ENCODE data around the gene MATK. TPM values are rescaled to one million over a fixed set of nuclear protein-coding genes. Genes with fewer than 3 reads are reported as not detected.

Gene MATK
- total and polyA plus RNA-seq, 2 experiments from 2014 or later: not detected

- Histone ChIP-seq H3K9me2 (ENCODE audit: insufficient read depth) (no peaks in the 10 kb centered on the region), H3K27me3 (replicated peaks; ENCODE audit: insufficient read depth) (peaks cover 12% of the 10 kb centered on the region), H3K4me1 (ENCODE audit: insufficient read depth) (no peaks in the 10 kb centered on the region), H3K4me3 (no peak overlapping the region), H3F3A (ENCODE audit: insufficient read depth) (no peaks in the 10 kb centered on the region), H3K79me2 (ENCODE audit: insufficient read depth) (no peaks in the 10 kb centered on the region), H3K36me3 (ENCODE audit: low read depth) (no peaks in the 10 kb centered on the region), H3K9me3 (ENCODE audit: low read depth) (no peaks in the 10 kb centered on the region), H4K20me1 (ENCODE audit: insufficient read depth) (no peaks in the 10 kb centered on the region), H3K27ac (no peak overlapping the region), H3K4me2 (ENCODE audit: unreplicated experiment) (no peak overlapping the region), H2AFZ (no peak overlapping the region), H3K9ac (no peak overlapping the region)
- 77 to 85% methylated on average over 2 of the region's 2 CpGs for WGBS, 2 experiments (ENCODE audit: low coverage in 1 of 2, low lambda C conversion rate in 2 of 2, missing lambda C conversion rate in 2 of 2)
- in situ Hi-C loops (cut with MboI): no loop called here
- DNase-seq: no peak
- no peak for TF ChIP-seq EZH2 (IDR thresholded peaks at IDR 0.05; ENCODE audit: insufficient read depth, poor library complexity, severe bottlenecking)
- no peak for TF ChIP-seq EZH2phosphoT487 (IDR thresholded peaks at IDR 0.05; ENCODE audit: insufficient read depth, low read depth)
Measured at GRCh38 chr19:3781603-3782002, 4.6 kb downstream of the MATK start.

- Histone ChIP-seq H3F3A (ENCODE audit: insufficient read depth) (no peaks in the 10 kb centered on the region), H3K27ac (no peak overlapping the region), H3K36me3 (ENCODE audit: low read depth) (no peaks in the 10 kb centered on the region), H3K9ac (no peak overlapping the region), H3K9me3 (ENCODE audit: low read depth) (no peaks in the 10 kb centered on the region), H3K9me2 (ENCODE audit: insufficient read depth) (no peaks in the 10 kb centered on the region), H3K4me3 (no peak overlapping the region), H4K20me1 (ENCODE audit: insufficient read depth) (no peaks in the 10 kb centered on the region), H3K27me3 (replicated peaks; ENCODE audit: insufficient read depth) (peaks cover 12% of the 10 kb centered on the region), H2AFZ (no peak overlapping the region), H3K4me1 (ENCODE audit: insufficient read depth) (no peaks in the 10 kb centered on the region), H3K4me2 (ENCODE audit: unreplicated experiment) (no peak overlapping the region), H3K79me2 (ENCODE audit: insufficient read depth) (no peaks in the 10 kb centered on the region)
- TF ChIP-seq EZH2phosphoT487 (IDR thresholded peaks at IDR 0.05; ENCODE audit: insufficient read depth, low read depth) (no peak), EZH2 (IDR thresholded peaks at IDR 0.05; ENCODE audit: insufficient read depth, poor library complexity, severe bottlenecking) (no peak)
- 78 to 79% methylated on average over 9 of the region's 9 CpGs for WGBS, 2 experiments (ENCODE audit: low coverage in 1 of 2, low lambda C conversion rate in 2 of 2, missing lambda C conversion rate in 2 of 2)
- no peak for DNase-seq
- in situ Hi-C loops (cut with MboI): no loop called here
Measured at GRCh38 chr19:3780786-3781304, 5.3 kb downstream of the MATK start.

GRCh38 chr19:3778899-3779723 lies 7.1 kb downstream of the MATK start:
- no peaks in the 10 kb centered on the region for H3K36me3 ChIP-seq (ENCODE audit: low read depth)
- H3K9ac ChIP-seq: no peak overlapping the region
- H2AFZ ChIP-seq: no peak overlapping the region
- 66 to 71% methylated on average over 26 to 44 of the region's 44 CpGs for WGBS, 2 experiments (ENCODE audit: low coverage in 1 of 2, low lambda C conversion rate in 2 of 2, missing lambda C conversion rate in 2 of 2)
- no peaks in the 10 kb centered on the region for H4K20me1 ChIP-seq (ENCODE audit: insufficient read depth)
- no peaks in the 10 kb centered on the region for H3K79me2 ChIP-seq (ENCODE audit: insufficient read depth)
- no peaks in the 10 kb centered on the region for H3F3A ChIP-seq (ENCODE audit: insufficient read depth)
- no peaks in the 10 kb centered on the region for H3K9me3 ChIP-seq (ENCODE audit: low read depth)
- in situ Hi-C loops (cut with MboI): no loop called here
- no peak overlapping the region for H3K27ac ChIP-seq
- no peak overlapping the region for H3K4me2 ChIP-seq (ENCODE audit: unreplicated experiment)
- no peaks in the 10 kb centered on the region for H3K9me2 ChIP-seq (ENCODE audit: insufficient read depth)
- H3K4me1 ChIP-seq (ENCODE audit: insufficient read depth): no peaks in the 10 kb centered on the region
- no peak overlapping the region for H3K4me3 ChIP-seq
- DNase-seq: no peak
- H3K27me3 ChIP-seq (replicated peaks; ENCODE audit: insufficient read depth): no peaks in the 10 kb centered on the region
- TF ChIP-seq EZH2phosphoT487 (IDR thresholded peaks at IDR 0.05; ENCODE audit: insufficient read depth, low read depth) (no peak), EZH2 (IDR thresholded peaks at IDR 0.05; ENCODE audit: insufficient read depth, poor library complexity, severe bottlenecking) (no peak)

- in situ Hi-C loops (cut with MboI): no loop called here
- no peaks in the 10 kb centered on the region for H3K4me1 ChIP-seq (ENCODE audit: insufficient read depth)
- no peak overlapping the region for H2AFZ ChIP-seq
- H3K79me2 ChIP-seq (ENCODE audit: insufficient read depth): no peaks in the 10 kb centered on the region
- no peak overlapping the region for H3K9ac ChIP-seq
- no peaks in the 10 kb centered on the region for H4K20me1 ChIP-seq (ENCODE audit: insufficient read depth)
- H3K4me3 ChIP-seq: no peak overlapping the region
- H3K36me3 ChIP-seq (ENCODE audit: low read depth): no peaks in the 10 kb centered on the region
- no peaks in the 10 kb centered on the region for H3K9me2 ChIP-seq (ENCODE audit: insufficient read depth)
- TF ChIP-seq EZH2phosphoT487 (IDR thresholded peaks at IDR 0.05; ENCODE audit: insufficient read depth, low read depth) (no peak), EZH2 (IDR thresholded peaks at IDR 0.05; ENCODE audit: insufficient read depth, poor library complexity, severe bottlenecking) (no peak)
- no peaks in the 10 kb centered on the region for H3F3A ChIP-seq (ENCODE audit: insufficient read depth)
- H3K4me2 ChIP-seq (ENCODE audit: unreplicated experiment): no peak overlapping the region
- DNase-seq: no peak
- H3K9me3 ChIP-seq (ENCODE audit: low read depth): no peaks in the 10 kb centered on the region
- WGBS, 2 experiments (ENCODE audit: low coverage in 1 of 2, low lambda C conversion rate in 2 of 2, missing lambda C conversion rate in 2 of 2): 73 to 75% methylated on average over 23 to 37 of the region's 37 CpGs
- no peaks in the 10 kb centered on the region for H3K27me3 ChIP-seq (replicated peaks; ENCODE audit: insufficient read depth)
- H3K27ac ChIP-seq: no peak overlapping the region
Measured at GRCh38 chr19:3778104-3778867, 7.9 kb downstream of the MATK start.

Data from GM23248 (cell line).